ENCODE results near the gene H2BK1.

H2BK1 gene

GRCh38 chr7:151166629-151167196 lies 43.6 kb downstream of the H2BK1 start:
- TF ChIP-seq CTCF (IDR thresholded peaks at IDR 0.05; ENCODE audit: low read length, missing control alignments): no peak
- no peak for DNase-seq (ENCODE audit: low read depth)
- H3K4me3 ChIP-seq (replicated peaks; ENCODE audit: low read depth, low read length): no peak overlapping the region

- DNase-seq (ENCODE audit: low read depth): no peak
- TF ChIP-seq CTCF (IDR thresholded peaks at IDR 0.05; ENCODE audit: low read length, missing control alignments): no peak
- H3K4me3 ChIP-seq (replicated peaks; ENCODE audit: low read depth, low read length): no peak overlapping the region
Measured at GRCh38 chr7:151161757-151162156, 48.5 kb downstream of the H2BK1 start.

All from fibroblast of pulmonary artery (primary cell).